GM18858 (cell line): ENCODE results near the gene OSBPL9.
"Not testable (repeated sequence)": the region's sequence is repeated elsewhere in the genome, so short reads cannot be mapped to it uniquely, and the experiment has no call there.

Experiments used
- ATAC-seq: cut with Tn5 transposase; IDR thresholded peaks from one replicate; pipeline ENCODE4 v1.9.1; 2021; ENCODE audit not compliant: unreplicated experiment

OSBPL9 gene

DNA sequence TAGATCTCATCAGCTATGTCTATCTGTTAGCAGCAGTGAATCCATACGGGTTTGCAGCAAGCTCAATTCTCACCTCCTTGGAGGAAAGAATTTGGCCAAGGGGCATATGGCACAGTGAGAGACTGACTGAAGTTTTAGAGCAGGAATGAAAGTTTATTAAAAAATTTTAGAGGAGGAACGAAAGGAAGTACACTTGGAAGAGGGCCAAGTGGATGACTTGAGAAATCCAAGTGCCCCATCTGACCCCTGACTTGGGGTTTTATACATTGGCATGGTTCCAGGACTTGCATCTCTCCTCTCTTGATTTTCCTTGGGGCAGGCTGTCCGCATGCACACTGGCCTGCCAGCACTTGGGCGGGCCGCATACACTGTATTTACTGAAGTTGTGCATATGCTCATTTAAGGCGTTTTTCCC is 9.2 kb upstream of the OSBPL9 start:
- ATAC-seq, result no peak

DNA sequence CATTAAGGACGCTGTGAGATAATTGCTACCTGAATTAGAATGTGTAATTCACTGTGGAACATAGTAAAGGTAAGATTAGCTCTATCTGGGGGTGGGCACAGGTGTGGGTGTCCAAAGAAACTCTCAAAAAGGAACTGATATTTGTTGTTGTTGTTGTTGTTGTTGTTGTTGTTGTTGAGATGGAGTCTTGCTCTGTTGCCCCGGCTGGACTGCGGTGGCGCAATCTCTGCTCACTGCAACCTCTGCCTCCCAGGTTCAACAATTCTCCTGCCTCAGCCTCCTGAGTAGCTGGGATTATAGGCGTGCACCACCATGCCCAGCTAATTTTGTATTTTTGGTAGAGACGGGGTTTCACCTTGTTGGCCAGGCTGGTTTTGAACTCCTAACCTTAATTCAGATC is 6.8 kb upstream of the OSBPL9 start:
- ATAC-seq, result not testable (repeated sequence)

DNA sequence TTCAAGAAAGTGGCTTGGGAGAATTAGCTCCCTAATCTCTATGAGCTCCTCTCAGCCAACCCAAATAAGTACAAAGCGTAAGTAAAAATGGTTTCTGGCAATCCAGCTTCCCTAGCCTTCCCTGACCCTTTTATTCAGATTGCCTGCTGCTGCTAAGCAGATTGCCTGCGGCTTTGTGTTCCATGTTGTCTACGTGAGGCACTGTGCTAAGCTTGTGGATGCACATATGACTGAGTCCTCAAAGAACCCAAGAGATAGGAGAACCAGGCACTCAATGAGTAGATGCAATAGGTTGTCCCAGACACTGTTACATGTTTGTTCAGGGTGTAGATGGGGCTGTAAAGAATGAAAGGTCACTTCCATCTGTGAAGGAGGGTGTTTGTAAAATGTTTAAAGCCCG is 6.3 kb upstream of the OSBPL9 start:
- no peak for ATAC-seq

DNA sequence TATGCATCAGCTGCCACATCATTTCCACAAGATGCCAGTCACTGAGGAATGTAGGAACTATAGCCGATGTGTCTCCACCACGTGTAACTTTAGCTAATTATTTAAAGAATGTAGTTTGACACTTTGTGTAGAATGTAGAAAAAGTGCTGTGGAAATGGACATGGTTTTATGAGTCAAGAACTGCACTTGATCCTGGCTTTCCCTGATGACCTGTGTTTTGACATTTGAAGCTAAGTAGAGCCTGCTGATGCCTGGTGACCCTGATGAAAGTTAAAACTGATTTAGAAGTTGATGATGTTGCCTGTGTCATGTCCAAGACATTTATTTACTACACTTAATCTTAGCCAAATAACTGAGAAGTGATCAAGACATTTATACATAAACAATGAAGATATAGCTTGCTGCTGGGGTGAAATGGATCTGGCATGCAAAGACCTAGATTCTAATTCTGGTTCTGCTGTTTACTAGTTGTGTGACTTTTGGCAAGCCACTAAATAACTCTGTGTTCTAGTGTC is 4.4 kb upstream of the OSBPL9 start:
- no peak for ATAC-seq

DNA sequence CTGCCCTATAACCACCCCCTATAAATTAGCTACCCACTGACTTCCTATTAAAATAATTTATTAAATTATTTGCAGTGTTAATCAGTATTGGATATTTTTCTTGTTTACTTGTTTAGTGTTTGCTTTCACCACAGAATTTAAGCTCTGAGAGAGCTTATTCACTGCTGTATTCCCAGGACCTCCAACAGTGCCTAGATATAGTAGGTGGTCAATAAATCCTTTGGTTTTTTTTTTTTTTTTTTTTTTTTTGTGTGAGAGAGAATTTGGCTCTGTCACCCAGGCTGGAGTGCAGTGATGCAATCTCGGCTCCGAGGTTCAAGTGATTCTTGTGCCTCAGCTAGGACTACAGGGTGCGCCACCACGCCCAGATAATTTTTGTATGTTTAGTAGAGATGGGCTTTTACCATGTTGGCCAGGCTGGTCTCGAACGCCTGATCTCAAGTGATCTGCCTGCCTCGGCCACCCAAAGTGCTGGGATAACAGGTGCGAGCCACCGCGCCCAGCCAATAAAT is 1.1 kb upstream of the OSBPL9 start:
- no peak for ATAC-seq

DNA sequence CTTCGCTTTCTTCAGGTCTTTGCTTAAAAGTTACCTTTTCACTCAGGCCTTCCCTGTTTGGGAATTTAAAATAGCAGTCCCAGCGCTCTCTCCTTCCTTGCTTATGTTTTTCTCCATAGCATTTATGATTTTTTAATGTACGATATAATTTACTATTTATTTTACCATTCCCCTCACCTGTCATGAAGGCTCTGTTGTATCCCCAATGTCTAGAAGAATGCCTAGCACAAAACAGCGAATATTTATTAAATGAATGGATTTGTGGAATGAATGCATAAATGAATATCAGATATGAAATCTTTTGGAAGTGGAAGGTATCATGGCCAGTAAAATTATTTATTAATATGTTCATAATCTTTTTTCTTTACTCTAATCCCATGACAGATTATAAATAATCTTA is 402 bp upstream of the OSBPL9 start:
- ATAC-seq, result no peak

DNA sequence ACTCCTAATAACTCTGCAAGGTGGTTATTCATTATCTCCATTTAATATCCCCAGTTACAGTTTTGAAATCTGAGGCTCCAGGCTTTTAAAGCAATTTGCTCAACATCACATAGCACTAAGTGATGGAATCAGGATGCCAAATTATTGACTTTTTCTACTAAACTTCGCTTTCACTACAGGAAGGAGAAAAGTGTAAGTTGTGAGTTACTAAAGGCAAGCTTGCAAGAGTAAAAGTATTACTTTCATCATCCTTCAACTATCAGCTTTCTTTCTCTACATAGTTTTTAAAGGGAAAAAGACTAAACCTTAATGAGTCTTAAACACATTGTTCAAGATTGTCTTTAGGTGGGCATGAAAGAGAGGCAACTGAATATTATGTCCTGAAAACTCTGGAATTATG is 1.8 kb downstream of the OSBPL9 start:
- ATAC-seq, result no peak

DNA sequence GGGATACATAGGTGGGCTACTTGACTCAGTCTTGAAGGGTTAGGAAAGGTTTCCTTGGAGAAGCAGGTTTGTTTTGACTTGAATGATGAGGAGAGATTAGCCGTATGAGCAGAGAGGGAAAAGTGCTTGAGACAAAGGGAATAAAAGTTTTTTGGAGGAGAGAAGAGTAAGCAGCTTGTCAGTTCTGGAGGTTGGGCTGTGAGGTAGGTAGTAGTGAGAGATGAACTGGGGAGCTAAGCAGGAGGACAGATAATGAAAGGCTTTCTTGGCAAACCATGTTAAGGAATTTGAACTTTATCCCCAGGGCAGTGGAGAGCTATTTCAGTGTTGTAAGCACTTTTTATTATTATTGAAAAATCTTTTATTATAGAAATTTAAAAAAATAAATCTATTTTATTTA is 3.6 kb downstream of the OSBPL9 start:
- no peak for ATAC-seq

DNA sequence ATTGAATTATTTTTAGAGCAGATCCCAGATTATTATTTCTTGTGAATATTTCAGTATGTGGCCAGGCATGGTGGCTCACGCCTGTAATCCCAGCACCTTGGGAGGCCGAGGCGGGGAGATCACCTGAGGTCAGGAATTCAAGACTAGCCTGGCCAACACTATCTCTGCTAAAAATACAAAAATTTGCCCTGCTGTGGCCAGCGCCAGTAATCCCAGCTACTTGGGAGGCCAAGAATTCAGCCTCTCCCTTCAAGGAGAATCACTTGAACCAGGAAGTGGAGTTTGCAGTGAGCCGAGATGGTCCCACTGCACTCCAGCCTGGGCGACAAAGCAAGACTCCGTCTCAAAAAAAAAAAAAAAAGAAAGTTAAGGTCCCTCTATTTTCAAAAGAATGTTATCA is 4.3 kb downstream of the OSBPL9 start:
- no peak for ATAC-seq

DNA sequence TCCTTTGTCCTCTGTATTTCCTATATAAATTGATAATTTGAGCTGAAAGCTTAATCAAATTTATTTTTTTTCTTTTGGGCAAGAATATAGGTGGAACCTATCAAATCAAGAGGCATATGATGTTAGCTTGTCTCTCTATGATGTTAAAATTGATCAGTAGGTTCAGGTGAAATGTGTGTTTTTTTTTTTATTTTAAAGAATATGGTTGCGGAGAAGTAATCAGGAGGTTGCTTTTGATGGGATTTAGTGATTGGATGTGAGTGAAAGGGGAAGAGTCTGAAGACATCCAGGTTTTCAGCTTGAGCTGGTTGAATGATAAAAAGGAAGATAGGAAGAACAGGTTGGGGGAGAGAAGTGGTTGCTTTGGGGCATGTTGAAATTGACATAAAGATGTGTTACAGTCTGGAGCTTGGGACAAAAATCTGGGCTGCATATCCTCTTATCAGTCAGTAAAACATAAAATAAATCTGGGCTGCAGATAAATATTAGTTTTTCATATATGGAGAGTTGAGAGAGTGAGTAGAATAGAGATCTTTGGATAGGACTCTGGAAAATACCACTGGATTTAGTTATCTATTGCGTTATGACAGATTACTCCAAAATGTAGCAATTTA is 5.1 kb downstream of the OSBPL9 start:
- no peak for ATAC-seq

DNA sequence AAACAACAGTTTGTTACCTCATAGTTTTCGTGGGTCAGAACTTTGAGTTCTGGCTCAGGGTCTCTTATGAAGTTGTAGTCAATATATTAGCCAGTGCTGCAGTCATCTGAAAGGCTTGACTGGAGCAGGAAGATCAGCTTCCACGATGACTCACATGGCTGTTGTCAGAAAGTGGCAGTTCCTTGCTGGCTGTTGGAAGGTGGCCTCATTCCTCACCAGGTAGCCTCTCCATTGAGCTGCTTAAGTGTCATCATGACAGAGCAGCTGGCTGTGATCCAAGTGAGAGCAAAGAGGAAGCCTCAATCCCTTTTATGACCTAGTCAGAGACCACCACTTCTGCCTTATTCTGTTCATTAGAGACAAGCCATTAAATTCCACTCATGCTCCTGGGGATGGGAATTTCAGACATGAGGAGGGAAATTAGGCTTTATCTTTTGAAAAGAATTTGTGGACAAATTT is 5.6 kb downstream of the OSBPL9 start:
- no peak for ATAC-seq

DNA sequence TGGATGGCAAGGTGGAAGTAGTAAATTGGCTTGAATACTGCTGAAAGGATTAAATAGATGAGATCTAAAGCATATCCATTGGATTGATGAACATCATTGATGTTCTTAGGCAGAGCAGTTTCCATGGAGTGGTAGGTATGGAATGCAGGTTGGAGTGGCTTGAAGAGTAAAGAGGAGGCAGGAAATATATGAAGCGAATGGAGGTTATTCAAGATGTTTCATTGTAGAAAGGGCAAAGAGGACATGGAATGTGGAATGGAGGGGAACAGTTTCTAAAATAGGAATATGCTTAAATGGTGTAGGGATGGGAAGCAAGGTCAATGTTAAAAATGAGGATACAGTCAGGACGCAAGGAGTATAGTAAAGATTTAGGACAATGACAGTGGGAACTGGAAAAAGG is 6.1 kb downstream of the OSBPL9 start:
- no peak for ATAC-seq

DNA sequence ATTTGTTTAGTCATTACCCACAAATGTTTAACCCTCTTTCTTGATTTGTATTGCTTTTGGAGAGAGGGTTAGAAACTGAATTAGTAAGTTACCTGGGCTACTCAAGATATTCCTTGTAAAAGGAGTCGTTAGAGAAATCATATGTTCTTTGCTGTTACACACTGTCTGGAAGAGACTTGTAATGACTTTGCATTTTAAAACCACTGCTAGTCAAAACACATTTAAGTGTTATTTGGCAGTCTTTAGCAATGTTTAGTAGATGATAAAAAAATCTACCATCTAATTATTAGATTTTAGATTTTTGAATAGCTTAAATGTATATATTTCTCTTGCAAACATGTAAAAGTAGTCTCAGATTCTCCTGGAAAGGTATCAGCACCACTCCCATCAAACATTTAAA is 6.6 kb downstream of the OSBPL9 start:
- ATAC-seq, result no peak

DNA sequence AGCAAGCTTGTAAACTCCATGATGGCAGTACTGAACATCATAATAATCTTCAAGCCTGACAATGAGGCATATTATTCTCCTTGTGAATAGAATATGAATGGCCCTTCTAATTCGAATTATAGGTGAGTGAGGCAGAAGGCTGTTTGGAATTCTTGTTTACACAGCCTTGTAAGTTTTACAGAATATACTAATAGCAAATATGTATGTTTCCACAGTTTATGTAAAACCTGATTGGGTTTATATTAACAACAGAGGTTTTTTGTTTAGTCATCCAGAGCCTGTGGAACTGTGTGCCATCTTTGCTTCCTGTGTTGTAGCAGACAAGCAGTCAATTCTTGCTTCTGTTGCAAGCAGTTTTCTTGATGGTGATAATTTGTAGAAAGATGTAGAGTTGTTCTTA is 8.0 kb downstream of the OSBPL9 start:
- no peak for ATAC-seq

DNA sequence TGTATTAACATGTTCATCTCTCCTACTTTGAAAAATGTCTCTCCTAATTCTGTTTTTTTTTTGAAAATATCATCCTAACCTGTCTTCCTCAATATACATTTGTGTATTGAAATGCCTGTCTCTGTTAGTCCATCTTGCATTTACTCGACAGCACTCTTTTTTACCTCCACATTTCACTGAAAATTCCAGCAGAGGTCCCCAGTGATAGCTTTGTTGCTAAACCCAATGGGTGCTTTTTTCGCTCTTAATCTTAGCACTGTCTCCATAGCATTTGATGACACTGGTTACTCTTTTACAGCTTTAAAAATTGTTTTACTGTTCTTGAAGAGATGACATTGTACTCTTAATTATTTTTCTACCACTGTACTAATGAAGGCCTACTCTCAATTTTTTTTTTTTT is 10.8 kb downstream of the OSBPL9 start:
- no peak for ATAC-seq

DNA sequence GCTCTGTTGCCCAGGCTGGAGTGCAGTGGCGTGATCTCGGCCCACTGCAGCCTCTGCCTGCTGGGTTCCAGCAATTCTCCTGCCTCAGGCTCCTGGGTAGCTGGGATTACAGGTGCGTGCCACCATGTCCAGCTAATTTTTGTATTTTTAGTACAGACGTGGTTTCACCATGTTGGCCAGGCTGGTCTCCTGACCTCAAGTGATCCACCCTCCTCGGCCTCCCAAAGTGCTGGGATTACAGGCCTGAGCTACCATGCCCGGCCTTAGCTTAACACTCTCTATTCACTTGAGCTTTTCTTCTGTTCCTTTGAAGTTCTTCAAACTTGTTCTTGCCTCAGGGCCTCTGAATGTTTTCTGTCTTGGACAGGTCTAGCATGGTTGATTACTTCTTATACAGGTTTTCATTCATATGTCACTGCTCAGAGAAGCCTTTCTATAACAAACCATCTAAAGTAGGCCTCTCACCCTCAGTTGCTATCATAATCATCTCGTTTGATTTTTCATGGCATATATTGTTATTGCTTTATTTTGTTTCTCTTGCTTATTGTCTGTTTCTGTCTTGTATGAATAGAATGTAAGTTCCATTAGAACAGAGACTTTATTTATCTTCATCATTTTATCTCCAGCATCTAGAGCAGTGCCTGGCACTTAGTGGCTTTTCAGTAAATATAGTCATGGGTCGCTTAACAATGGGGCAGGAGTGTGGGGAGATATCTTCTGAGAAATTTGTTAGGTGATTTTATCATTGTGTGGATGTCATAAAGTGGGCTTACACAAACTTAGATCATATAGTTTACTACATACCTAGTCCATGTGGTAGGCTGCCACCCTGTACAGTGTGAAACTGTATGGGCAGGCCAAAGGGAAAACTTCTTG is 12.1 kb downstream of the OSBPL9 start:
- no peak for ATAC-seq

DNA sequence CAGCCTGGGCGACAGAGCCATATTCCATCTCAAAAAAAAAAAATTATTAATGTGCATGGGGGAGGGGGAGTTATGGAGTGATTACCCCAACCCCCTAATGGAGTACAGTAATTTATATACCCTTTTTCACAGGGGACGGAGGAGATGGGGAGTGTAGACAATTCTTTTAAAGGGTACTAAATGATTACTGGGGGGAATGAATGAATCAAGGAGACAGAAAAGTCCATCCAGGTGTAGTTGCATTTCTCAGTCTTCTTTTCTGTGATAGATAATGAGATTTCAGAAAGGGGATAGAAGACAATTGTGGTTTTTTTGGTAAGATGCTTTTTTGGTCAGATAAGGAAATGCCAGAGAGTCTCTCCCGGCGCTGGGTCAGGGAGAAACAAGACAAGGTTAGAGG is 13.0 kb downstream of the OSBPL9 start:
- ATAC-seq, result no peak

DNA sequence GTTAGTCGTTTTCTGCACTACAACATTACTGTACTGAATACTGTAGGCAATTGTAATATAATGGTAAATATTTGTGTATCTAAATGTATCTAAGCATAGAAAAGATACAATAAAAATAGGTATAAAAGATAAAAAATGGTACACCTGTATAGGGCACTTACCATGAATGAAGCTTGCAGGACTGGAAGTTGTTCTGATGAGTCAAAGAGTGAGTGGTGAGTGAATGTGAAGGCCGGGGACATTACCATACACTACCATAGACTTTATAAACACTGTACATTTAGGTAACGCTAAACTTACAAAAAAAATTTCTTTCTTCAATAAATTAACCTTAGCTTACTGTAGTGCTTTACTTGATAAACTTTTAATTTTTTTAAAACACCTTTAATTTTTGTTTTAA is 13.5 kb downstream of the OSBPL9 start:
- ATAC-seq, result no peak

DNA sequence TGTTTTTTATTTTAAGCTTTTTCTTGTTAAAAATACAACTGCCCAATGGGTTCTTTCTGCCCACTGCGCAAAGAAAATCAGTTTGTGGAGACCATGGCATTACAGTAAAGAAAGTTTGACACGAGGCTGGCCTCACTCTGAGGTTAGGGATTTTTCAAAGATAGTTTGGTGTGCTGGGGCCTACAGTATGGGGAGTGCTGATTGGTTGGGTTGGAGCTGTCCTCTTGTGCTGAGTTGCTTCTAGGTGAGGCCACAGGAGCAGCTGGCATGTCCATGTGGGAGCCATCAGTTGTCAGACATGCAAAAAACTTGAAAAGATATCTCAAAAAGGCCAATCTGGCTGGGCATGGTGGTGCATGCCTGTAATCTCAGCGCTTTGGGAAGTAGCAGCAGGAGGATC is 14.0 kb downstream of the OSBPL9 start:
- ATAC-seq, result no peak

DNA sequence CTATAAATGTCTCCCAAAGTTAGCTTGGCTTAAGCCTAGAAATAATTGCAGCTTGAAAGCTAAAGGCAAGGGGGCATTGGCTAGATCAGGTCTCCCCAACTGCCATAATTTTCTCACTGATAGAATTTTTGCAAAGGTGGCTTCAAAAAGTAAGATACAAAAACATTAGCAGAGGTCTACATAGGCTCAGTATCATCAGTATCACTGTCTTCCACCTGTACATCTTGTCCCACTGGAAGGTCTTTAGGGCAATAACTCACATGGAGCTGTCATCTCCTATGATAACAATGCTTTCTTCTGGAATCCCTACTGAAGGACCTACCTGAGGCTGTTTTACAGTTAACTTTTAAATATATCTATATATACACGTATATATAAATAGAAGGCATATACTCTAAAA is 14.9 kb downstream of the OSBPL9 start:
- ATAC-seq, result no peak

DNA sequence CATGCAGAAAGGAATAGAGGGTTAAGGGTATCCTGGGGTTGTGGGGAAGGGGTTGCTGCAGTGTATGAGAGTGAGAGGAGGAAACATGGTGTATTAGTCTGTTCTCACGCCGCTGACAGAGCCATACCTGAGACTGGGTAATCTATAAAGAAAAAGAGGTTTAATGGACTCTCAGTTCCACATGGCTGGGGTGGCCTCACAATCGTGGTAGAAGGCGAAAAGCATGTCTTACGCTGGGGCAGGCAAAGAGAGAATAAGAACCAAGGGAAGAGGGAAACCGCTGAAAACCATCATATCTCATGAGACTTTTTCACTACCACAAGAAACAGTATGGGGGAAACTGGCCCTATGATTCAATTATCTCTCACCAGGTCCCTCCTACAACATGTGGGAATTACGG is 17.7 kb downstream of the OSBPL9 start:
- ATAC-seq, result no peak

DNA sequence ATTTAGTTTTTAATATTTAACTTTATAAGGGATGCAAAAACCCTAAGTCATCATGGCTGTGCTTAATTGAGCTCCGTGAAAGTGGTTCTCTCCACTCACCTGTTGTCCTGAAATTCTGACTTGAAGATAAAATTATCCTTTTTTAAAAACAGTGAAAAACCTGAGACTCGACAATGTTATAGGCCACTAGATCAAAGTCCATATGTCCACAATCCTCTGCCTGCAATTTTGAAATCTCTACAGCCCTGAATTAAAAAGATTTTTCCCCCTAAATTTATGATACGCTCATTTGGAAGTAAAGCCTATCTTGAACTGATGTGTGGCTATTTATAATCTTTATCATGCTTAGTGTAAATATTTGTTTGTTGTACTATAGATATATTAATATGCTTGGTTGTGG is 18.7 kb downstream of the OSBPL9 start:
- ATAC-seq, result no peak
